ENCODE measurements around the gene COMMD9.

Gene COMMD9

DNA sequence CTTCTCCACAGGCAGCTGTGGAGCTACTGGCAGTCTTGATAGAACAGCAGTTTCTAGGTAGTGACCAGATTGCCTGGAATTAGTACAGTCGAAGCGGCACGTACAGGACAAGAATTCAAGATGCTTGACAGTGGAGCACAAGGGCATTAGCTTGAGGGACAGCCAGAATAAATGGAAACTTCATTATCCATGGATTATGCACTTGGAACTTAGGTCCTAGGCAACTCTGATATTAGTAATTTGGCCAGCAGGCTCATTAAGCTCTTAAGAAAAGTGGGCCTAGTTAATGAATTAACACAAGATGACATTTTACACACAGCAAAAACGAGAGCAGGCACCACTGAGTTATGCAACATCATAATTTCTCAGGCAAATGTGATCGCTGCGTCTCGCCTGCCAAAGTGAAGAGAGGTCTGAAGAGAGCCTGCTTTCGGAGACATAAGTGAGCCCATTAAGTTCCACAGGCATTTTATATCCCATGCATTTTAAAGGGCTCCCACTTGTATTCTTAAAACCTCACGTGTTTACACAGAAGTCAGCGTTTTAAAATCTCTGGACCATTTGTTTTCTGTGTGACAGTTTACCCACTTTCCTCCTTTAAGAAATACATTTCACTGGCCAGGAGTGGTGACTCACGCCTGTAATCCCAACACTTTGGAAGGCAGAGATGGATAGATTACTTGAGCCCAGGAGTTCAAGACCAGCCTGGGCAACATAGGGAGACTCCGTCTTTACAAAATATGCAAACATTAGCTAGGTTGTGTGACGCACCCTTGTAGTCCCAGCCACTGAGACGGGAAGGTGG, 66.2 kb downstream of the COMMD9 start:
- DNase-seq (no peak), ATAC-seq (no peak)
